GM23338 (cell line): ENCODE data around the gene UGT1A7. TPM values are rescaled to one million over a fixed set of nuclear protein-coding genes. Genes with fewer than 3 reads are reported as not detected.

ENCODE experiments used
- ATAC-seq: fragments of 200-7000 bp; cut with Tn5 transposase; 3 replicates; pipeline ENCODE4 v1.9.1; 2020
- DNase-seq: peaks from one replicate; pipeline ENCODE4 v3.0.0-alpha.2; 2015; ENCODE audit warnings: low spot score
- H2AFZ ChIP-seq: fragments of 200-600 bp; sonication (generic); 2 replicates; pipeline ENCODE4 v1.8.0; 2016; ENCODE audit warnings: antibody characterized with exemption, mild to moderate bottlenecking, moderate library complexity
- H3F3A ChIP-seq: fragments of 200-600 bp; sonication (generic); replicated peaks from 2 replicates; pipeline ENCODE4 v1.8.0; 2017; ENCODE audit warnings: antibody characterized with exemption, mixed run types, low read depth
- H3K27ac ChIP-seq: fragments of 200-600 bp; sonication (generic); 2 replicates; pipeline ENCODE4 v1.6.1; 2016; ENCODE audit warnings: low read depth
- H3K27me3 ChIP-seq: fragments of 200-600 bp; sonication (generic); 2 replicates; pipeline ENCODE4 v1.8.0; 2016; ENCODE audit warnings: mild to moderate bottlenecking, mixed run types, moderate library complexity; ENCODE audit not compliant: insufficient read depth
- H3K36me3 ChIP-seq: fragments of 200-600 bp; sonication (generic); 2 replicates; pipeline ENCODE4 v1.8.0; 2016; ENCODE audit warnings: mild to moderate bottlenecking; ENCODE audit not compliant: insufficient read depth
- H3K4me1 ChIP-seq: fragments of 200-600 bp; sonication (generic); 2 replicates; pipeline ENCODE4 v1.8.0; 2016; ENCODE audit warnings: mild to moderate bottlenecking, moderate library complexity; ENCODE audit not compliant: insufficient read depth
- H3K4me2 ChIP-seq: fragments of 200-600 bp; sonication (generic); 2 replicates; pipeline ENCODE4 v1.7.1; 2017; ENCODE audit warnings: mixed run types
- H3K4me3 ChIP-seq: fragments of 200-600 bp; sonication (generic); 2 replicates; pipeline ENCODE4 v1.6.1; 2016; ENCODE audit warnings: mixed run types
- H3K79me2 ChIP-seq: fragments of 200-600 bp; sonication (generic); replicated peaks from 2 replicates; pipeline ENCODE4 v1.8.0; 2017; ENCODE audit warnings: mild to moderate bottlenecking; ENCODE audit not compliant: insufficient read depth
- H3K9me2 ChIP-seq: fragments of 200-600 bp; sonication (generic); 2 replicates; pipeline ENCODE4 v1.8.0; 2017; ENCODE audit not compliant: insufficient read depth
- H4K20me1 ChIP-seq: fragments of 200-600 bp; sonication (generic); replicated peaks from 2 replicates; pipeline ENCODE4 v1.8.0; 2017; ENCODE audit warnings: mild to moderate bottlenecking; ENCODE audit not compliant: insufficient read depth
- H3K27ac Mint-ChIP-seq: 2 replicates; pipeline ENCODE4 v1.8.0; 2020; ENCODE audit warnings: inconsistent platforms, mild to moderate bottlenecking, moderate library complexity, mixed read lengths
- H3K27me3 Mint-ChIP-seq: 3 replicates; pipeline ENCODE4 v1.8.0; 2022; ENCODE audit warnings: low read depth, mild to moderate bottlenecking, moderate library complexity, mixed read lengths, inconsistent platforms; ENCODE audit not compliant: insufficient read depth, poor library complexity
- H3K36me3 Mint-ChIP-seq: 3 replicates; pipeline ENCODE4 v1.8.0; 2021; ENCODE audit warnings: low read depth, mild to moderate bottlenecking, inconsistent platforms, moderate library complexity, mixed read lengths
- H3K4me1 Mint-ChIP-seq: 3 replicates; pipeline ENCODE4 v1.8.0; 2020; ENCODE audit warnings: mild to moderate bottlenecking, inconsistent platforms, mixed read lengths
- H3K4me3 Mint-ChIP-seq: 3 replicates; pipeline ENCODE4 v1.8.0; 2021; ENCODE audit warnings: moderate library complexity, mild to moderate bottlenecking, inconsistent platforms, mixed read lengths
- H3K9me3 Mint-ChIP-seq: 3 replicates; pipeline ENCODE4 v1.8.0; 2020; ENCODE audit warnings: moderate library complexity, mild to moderate bottlenecking, inconsistent platforms, mixed read lengths
- CREB1 ChIP-seq: fragments of 250-450 bp; sonication (Bioruptor Pico); IDR thresholded peaks from 2 replicates; pipeline ENCODE4 v1.5.0; 2020; ENCODE audit warnings: low read depth, mild to moderate bottlenecking, moderate library complexity
- CTCF ChIP-seq, 2 experiments: fragments of 200-600 bp in 1 of 2; sonication (generic) in 1 of 2; conservative IDR thresholded peaks; 2 replicates each; pipeline versions ENCODE4 v1.5.1 to v1.6.1; 2016 to 2017; ENCODE audit warnings: antibody characterized with exemption in 2 of 2, low read depth in 2 of 2, mild to moderate bottlenecking in 2 of 2, moderate library complexity in 1 of 2
- ETS1 ChIP-seq: IDR thresholded peaks from 2 replicates; pipeline ENCODE4 v1.6.1; 2016; ENCODE audit warnings: antibody characterized with exemption
- EZH2 ChIP-seq: fragments of 200-600 bp; sonication (generic); IDR thresholded peaks from one replicate; pipeline ENCODE4 v1.8.0; 2017; ENCODE audit warnings: antibody characterized with exemption, mild to moderate bottlenecking, low read depth; ENCODE audit not compliant: unreplicated experiment
- EZH2phosphoT487 ChIP-seq: fragments of 200-600 bp; sonication (generic); IDR thresholded peaks from one replicate; pipeline ENCODE4 v1.8.1; 2018; ENCODE audit warnings: antibody characterized with exemption; ENCODE audit not compliant: unreplicated experiment
- JUNB ChIP-seq: IDR thresholded peaks from one replicate; pipeline ENCODE4 v1.6.1; 2016; ENCODE audit warnings: antibody characterized with exemption; ENCODE audit not compliant: unreplicated experiment
- NANOG ChIP-seq: IDR thresholded peaks from 2 replicates; pipeline ENCODE4 v1.6.1; 2016; ENCODE audit warnings: antibody characterized with exemption, borderline replicate concordance
- POLR2AphosphoS5 ChIP-seq: IDR thresholded peaks from 2 replicates; pipeline ENCODE4 v1.6.1; 2016; ENCODE audit warnings: antibody characterized with exemption, low read depth
- REST ChIP-seq: IDR thresholded peaks from one replicate; pipeline ENCODE4 v1.6.1; 2018; ENCODE audit warnings: antibody characterized with exemption; ENCODE audit not compliant: unreplicated experiment
- STAT1 ChIP-seq: IDR thresholded peaks from one replicate; pipeline ENCODE4 v1.6.1; 2016; ENCODE audit warnings: antibody characterized with exemption; ENCODE audit not compliant: unreplicated experiment
- ZNF114 ChIP-seq: fragments of 250-450 bp; sonication (Bioruptor Pico); IDR thresholded peaks from 2 replicates; pipeline ENCODE4 v1.5.0; 2020; ENCODE audit warnings: mild to moderate bottlenecking, moderate library complexity
- ZNF331 ChIP-seq: fragments of 250-450 bp; sonication (Bioruptor Pico); IDR thresholded peaks from 2 replicates; pipeline ENCODE4 v1.5.0; 2020; ENCODE audit warnings: low read depth, mild to moderate bottlenecking, moderate library complexity
- ZNF462 ChIP-seq: fragments of 250-450 bp; sonication (Bioruptor Pico); IDR thresholded peaks from 2 replicates; pipeline ENCODE4 v1.5.0; 2020; ENCODE audit warnings: mild to moderate bottlenecking, moderate library complexity
- polyA plus RNA-seq: library from polyadenylated mRNA; unstranded; fragments of >200 nt; fragmentation: Nextera tagmentation; extraction: Ambion mirVana; gene quantifications from 2 replicates; pipeline ENCODE4 v1.2.1, GENCODE V29; 2016
- total RNA-seq: library from RNA; depleted of rRNA; stranded (reverse); fragments of >200 nt; shearing (Covaris generic); gene quantifications from 2 replicates; pipeline ENCODE4 v1.2.3, GENCODE V29; 2014

UGT1A7 gene
- total and polyA plus RNA-seq, 2 experiments from 2014 or later: not detected

GRCh38 chr2:233773854-233774253 is 92.2 kb downstream of the UGT1A7 start:
- Histone ChIP-seq H3K27ac (no peak overlapping the region), H3K4me1 (no peaks in the 10 kb centered on the region), H3K9me2 (0 out of 2 replicates have a peak, but pooled peaks cover 3% of the 10 kb centered on the region), H3K79me2 (no peaks in the 10 kb centered on the region), H3K4me3 (no peak overlapping the region), H4K20me1 (no peaks in the 10 kb centered on the region), H3F3A (no peaks in the 10 kb centered on the region), H3K36me3 (no peaks in the 10 kb centered on the region), H2AFZ (no peak overlapping the region), H3K4me2 (no peak overlapping the region), H3K27me3 (no peaks in the 10 kb centered on the region)
- TF ChIP-seq ETS1 (no peak), STAT1 (no peak), CTCF (conservative IDR thresholded peaks at IDR 0.05; ENCODE audit: low read depth in 2 of 2) (no peak), NANOG (no peak), ZNF331 (CRISPR knock-in tag) (no peak), ZNF462 (CRISPR knock-in tag) (no peak), POLR2AphosphoS5 (no peak), CREB1 (CRISPR knock-in tag) (no peak), EZH2 (no peak), ZNF114 (CRISPR knock-in tag) (no peak), JUNB (no peak), EZH2phosphoT487 (no peak), REST (no peak)
- H3K9me3 Mint-ChIP-seq: peaks cover 26% of the 10 kb centered on the region
- no peak overlapping the region for H3K27ac Mint-ChIP-seq
- no peaks in the 10 kb centered on the region for H3K27me3 Mint-ChIP-seq
- no peak overlapping the region for H3K4me3 Mint-ChIP-seq
- ATAC-seq: no peak
- H3K4me1 Mint-ChIP-seq: no peaks in the 10 kb centered on the region
- peaks cover 4% of the 10 kb centered on the region; the same call in 2 of the 3 replicates for H3K36me3 Mint-ChIP-seq
- no peak for DNase-seq
